Endothelial cell of umbilical vein (primary cell): ENCODE data around the gene PCP4L1. TPM values are rescaled to one million over a fixed set of nuclear protein-coding genes. Genes with fewer than 3 reads are reported as not detected.

Experiments used
- BruUV-seq: library from RNA; stranded (reverse); fragments of 400-500 nt; replicated peaks from 2 replicates; lab custom pipeline; 2021; lab: Mats Ljungman, UMichigan
- CTCF ChIA-PET: fragments of 300-600, 350-600 bp; sonication (Branson Sonifier 250); formaldehyde crosslinking; loops from one replicate; lab custom pipeline; 2021; ENCODE audit warnings: antibody characterized with exemption, inconsistent platforms; lab: Charles Lee
- POLR2A ChIA-PET: fragments of 300-600, 350-600 bp; sonication (Branson Sonifier 250); formaldehyde crosslinking; loops from one replicate; lab custom pipeline; 2021; ENCODE audit warnings: antibody characterized with exemption, inconsistent platforms; lab: Charles Lee
- DNase-seq: peaks from one replicate; pipeline ENCODE4 v3.0.0-alpha.2; 2011; ENCODE audit warnings: low read depth, low spot score
- FAIRE-seq: peaks from 2 replicates; lab custom pipeline; 2011; peaks lifted over from hg19 to GRCh38; lab: Jason Lieb, UNC
- H2AFZ ChIP-seq: 2 replicates; pipeline ENCODE4 v1.6.0; 2012; ENCODE audit warnings: low read depth, low read length, control low read depth, inconsistent platforms
- H3K27ac ChIP-seq: 2 replicates; pipeline ENCODE4 v1.5.1; 2011; ENCODE audit warnings: low read depth, mild to moderate bottlenecking, control low read depth, low read length, moderate library complexity; ENCODE audit not compliant: insufficient read depth
- H3K27me3 ChIP-seq, 2 experiments: 2 replicates each; pipeline versions ENCODE4 v1.6.0 to v1.6.1; 2011; ENCODE audit warnings: low read length in 2 of 2, mixed read lengths in 1 of 2; ENCODE audit not compliant: control insufficient read depth in 2 of 2, insufficient read depth in 2 of 2
- H3K36me3 ChIP-seq, 2 experiments: 2 replicates in 1 of 2; 3 replicates in 1 of 2; pipeline ENCODE4 v1.5.1; 2011; ENCODE audit warnings: low read length in 2 of 2, mild to moderate bottlenecking in 1 of 2, moderate library complexity in 1 of 2; ENCODE audit not compliant: control insufficient read depth in 2 of 2, insufficient read depth in 2 of 2; ENCODE audit errors: extremely low read depth in 1 of 2
- H3K4me1 ChIP-seq: 3 replicates; pipeline ENCODE4 v1.5.1; 2011; ENCODE audit warnings: mild to moderate bottlenecking, low read length; ENCODE audit not compliant: control insufficient read depth, insufficient read depth; ENCODE audit errors: extremely low read depth
- H3K4me2 ChIP-seq: 2 replicates; pipeline ENCODE4 v1.6.1; 2011; ENCODE audit warnings: low read length, control low read depth, mixed read lengths; ENCODE audit not compliant: insufficient read depth
- H3K4me3 ChIP-seq, 3 experiments: fragments of 200-600 bp in 1 of 3; sonication (generic), shearing (Covaris generic) in 1 of 3; replicated peaks in 1 of 3; 2 replicates each; pipeline ENCODE4 v1.5.1; 2011 to 2016; ENCODE audit warnings: control low read depth in 3 of 3, low read length in 3 of 3, mild to moderate bottlenecking in 2 of 3, inconsistent platforms in 1 of 3, low read depth in 1 of 3, moderate library complexity in 1 of 3; ENCODE audit not compliant: insufficient read depth in 1 of 3
- H3K79me2 ChIP-seq: 2 replicates; pipeline ENCODE4 v1.6.0; 2012; ENCODE audit warnings: low read length, inconsistent platforms; ENCODE audit not compliant: control insufficient read depth, insufficient read depth
- H3K9ac ChIP-seq: replicated peaks from 2 replicates; pipeline ENCODE3; 2011; ENCODE audit warnings: low read length, control low read depth; ENCODE audit not compliant: insufficient read depth; ENCODE audit errors: extremely low read depth
- H3K9me1 ChIP-seq: replicated peaks from 3 replicates; pipeline ENCODE4 v1.6.0; 2011; ENCODE audit warnings: mild to moderate bottlenecking, low read length; ENCODE audit not compliant: control insufficient read depth, insufficient read depth; ENCODE audit errors: extremely low read depth
- H3K9me3 ChIP-seq: replicated peaks from 2 replicates; pipeline ENCODE4 v1.5.1; 2012; ENCODE audit warnings: low read length, inconsistent platforms; ENCODE audit not compliant: control insufficient read depth, insufficient read depth
- H4K20me1 ChIP-seq: replicated peaks from 2 replicates; pipeline ENCODE3; 2011; ENCODE audit warnings: mild to moderate bottlenecking, low read length; ENCODE audit not compliant: control insufficient read depth, insufficient read depth; ENCODE audit errors: extremely low read depth
- FOS ChIP-seq: IDR thresholded peaks from 2 replicates; pipeline ENCODE4 v1.6.1; 2011; ENCODE audit warnings: mild to moderate bottlenecking, low read length, moderate library complexity, borderline replicate concordance; ENCODE audit not compliant: insufficient read depth
- POLR2AphosphoS5 ChIP-seq: IDR thresholded peaks from 2 replicates; pipeline ENCODE4 v1.6.1; 2012; ENCODE audit warnings: low read depth, mild to moderate bottlenecking, control low read depth, low read length, moderate library complexity; ENCODE audit not compliant: insufficient read depth
- dilution Hi-C: fragments of 300-500 bp; cut with MboI; formaldehyde crosslinking; loops from one replicate; pipeline ENCODE4 v1.15.0; 2019; ENCODE audit warnings: low sequenced_read_pairs; ENCODE audit not compliant: extremely low pct_ligation_motif_present
- intact Hi-C: fragments of 100-400 bp; cut with micrococcal nuclease; formaldehyde crosslinking; loops from one replicate; pipeline ENCODE4 v1.10.0; 2022
- polyA plus RNA-seq, 4 experiments: library from polyadenylated mRNA; depleted of rRNA in 3 of 4; stranded (reverse) in 3 of 4; unstranded in 1 of 4; fragments of >200 nt; gene quantifications; 2 replicates each; pipeline versions ENCODE4 v1.2.1 to v1.2.3, GENCODE V29; 2011 to 2012; ENCODE audit warnings: missing spikeins in 1 of 4
- total RNA-seq: library from RNA; stranded (reverse); gene quantifications from 2 replicates; pipeline ENCODE4 v1.2.3, GENCODE V29; 2021
- TF ChIP-seq, protein P1 (sequence below), 2 donors: IDR thresholded peaks; 1 replicate in 1 of 2; 2 replicates in 1 of 2; pipeline ENCODE4 v1.5.1; 2011; ENCODE audit warnings: low read length in 2 of 2, mild to moderate bottlenecking in 2 of 2, moderate library complexity in 2 of 2, control low read depth in 1 of 2, inconsistent platforms in 1 of 2, low read depth in 1 of 2; ENCODE audit not compliant: insufficient read depth in 1 of 2; ENCODE audit errors: extremely low read depth in 1 of 2

PCP4L1 gene
- total and polyA plus RNA-seq, 2 donors (not counting 3 experiments of a cell fraction or from before 2014, with no cell fraction given), result not detected

DNA sequence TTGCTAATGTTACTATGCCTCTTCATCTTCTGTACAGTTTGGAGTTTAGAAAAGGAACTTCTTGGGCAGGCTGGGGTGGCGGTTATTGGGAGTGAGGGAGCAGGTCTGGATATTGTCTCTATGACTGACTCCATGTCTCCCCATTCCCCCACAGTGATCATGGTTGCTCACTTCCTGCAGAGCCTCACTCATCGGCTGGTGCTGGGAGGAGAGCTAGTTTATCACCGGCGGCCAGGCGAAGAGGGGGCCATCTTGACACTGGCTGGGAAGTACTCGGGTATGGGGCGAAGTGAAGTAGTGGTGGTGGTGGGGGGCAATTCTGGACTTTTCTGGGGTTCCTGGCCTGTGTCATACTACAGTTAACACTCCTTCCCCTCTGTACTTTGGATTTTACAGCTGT is 30.5 kb upstream of the PCP4L1 start:
- CTCF ChIA-PET, result interaction anchor here (0.6 to 6.9 kb wide), 17 partner anchors 9 to 155 kb away, joined by 3 to 156 read pairs (median 4); partner anchors contain the start of genes ADAMTS4, CFAP126, FCER1G and NDUFS2
- Histone ChIP-seq H3K9me1 (no peaks in the 10 kb centered on the region), H3K36me3 (peaks cover 10% of the 10 kb centered on the region in 2 experiments), H3K4me3 (no peak overlapping the region), H3K27ac (peak overlapping the region; percentile 25), H2AFZ (peak overlapping the region; percentile 75), H3K79me2 (no peaks in the 10 kb centered on the region), H3K27me3 (no peaks in the 10 kb centered on the region), H4K20me1 (no peaks in the 10 kb centered on the region), H3K4me2 (peak overlapping the region; percentile 80), H3K4me1 (peaks cover 18% of the 10 kb centered on the region), H3K9me3 (no peaks in the 10 kb centered on the region), H3K9ac (peak overlapping the region; percentile 28)
- intact Hi-C loops (no loop called here), dilution Hi-C loops (no loop called here)
- no peak for TF ChIP-seq FOS
- peak; percentile 1 for TF ChIP-seq POLR2AphosphoS5
- BruUV-seq, result no TSS peak
- FAIRE-seq (no peak), DNase-seq (no peak)
- POLR2A ChIA-PET, result no interaction called here

DNA sequence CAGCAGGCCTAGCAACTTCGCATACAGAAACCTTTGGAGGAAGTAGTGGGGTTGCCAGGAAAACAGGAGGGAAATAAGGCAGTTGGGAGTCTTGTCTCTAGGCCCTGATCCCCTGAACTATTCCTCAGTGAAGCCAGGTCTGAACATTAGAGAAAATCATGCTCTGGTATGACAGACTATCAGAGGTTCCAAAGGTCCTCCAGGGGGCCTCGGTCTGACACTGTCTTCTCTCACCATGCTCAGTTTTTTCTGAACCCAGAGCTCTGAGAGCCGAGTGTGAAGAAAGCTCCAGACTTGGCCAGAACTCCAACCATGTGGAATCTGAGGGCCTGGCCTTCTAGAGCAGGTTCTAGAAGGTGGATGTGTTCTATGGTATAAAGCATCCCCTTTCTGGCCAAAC is 28.6 kb upstream of the PCP4L1 start:
- H3K36me3 ChIP-seq, result peaks cover 10% of the 10 kb centered on the region in 2 experiments
- no peaks in the 10 kb centered on the region for H3K27me3 ChIP-seq
- ChIA-PET POLR2A (no interaction called here), CTCF (interaction anchor here (1.5 to 6.9 kb wide), 5 partner anchors 11 to 153 kb away, joined by 4 to 156 read pairs (median 39); no protein-coding TSS in a partner anchor)
- TF ChIP-seq, protein P1, sequence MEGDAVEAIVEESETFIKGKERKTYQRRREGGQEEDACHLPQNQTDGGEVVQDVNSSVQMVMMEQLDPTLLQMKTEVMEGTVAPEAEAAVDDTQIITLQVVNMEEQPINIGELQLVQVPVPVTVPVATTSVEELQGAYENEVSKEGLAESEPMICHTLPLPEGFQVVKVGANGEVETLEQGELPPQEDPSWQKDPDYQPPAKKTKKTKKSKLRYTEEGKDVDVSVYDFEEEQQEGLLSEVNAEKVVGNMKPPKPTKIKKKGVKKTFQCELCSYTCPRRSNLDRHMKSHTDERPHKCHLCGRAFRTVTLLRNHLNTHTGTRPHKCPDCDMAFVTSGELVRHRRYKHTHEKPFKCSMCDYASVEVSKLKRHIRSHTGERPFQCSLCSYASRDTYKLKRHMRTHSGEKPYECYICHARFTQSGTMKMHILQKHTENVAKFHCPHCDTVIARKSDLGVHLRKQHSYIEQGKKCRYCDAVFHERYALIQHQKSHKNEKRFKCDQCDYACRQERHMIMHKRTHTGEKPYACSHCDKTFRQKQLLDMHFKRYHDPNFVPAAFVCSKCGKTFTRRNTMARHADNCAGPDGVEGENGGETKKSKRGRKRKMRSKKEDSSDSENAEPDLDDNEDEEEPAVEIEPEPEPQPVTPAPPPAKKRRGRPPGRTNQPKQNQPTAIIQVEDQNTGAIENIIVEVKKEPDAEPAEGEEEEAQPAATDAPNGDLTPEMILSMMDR (IDR thresholded peaks at IDR 0.05; ENCODE audit: extremely low read depth in 1 of 2, insufficient read depth in 1 of 2, low read depth in 1 of 2, low read length in 2 of 2), result peak in 1 of 2 donors; percentile 6
- no peak for TF ChIP-seq FOS
- H3K4me1 ChIP-seq, result peaks cover 18% of the 10 kb centered on the region
- intact Hi-C loops (no loop called here), dilution Hi-C loops (no loop called here)
- no peak overlapping the region for H3K4me3 ChIP-seq
- H3K4me2 ChIP-seq, result no peak overlapping the region
- H3K27ac ChIP-seq, result no peak overlapping the region
- no peaks in the 10 kb centered on the region for H3K9me3 ChIP-seq
- H3K9me1 ChIP-seq, result no peaks in the 10 kb centered on the region
- H3K79me2 ChIP-seq, result no peaks in the 10 kb centered on the region
- no peak overlapping the region for H2AFZ ChIP-seq
- DNase-seq (no peak), FAIRE-seq (no peak)
- H3K9ac ChIP-seq, result no peak overlapping the region
- BruUV-seq, result no TSS peak
- no peaks in the 10 kb centered on the region for H4K20me1 ChIP-seq
